Endothelial cell of umbilical vein (primary cell): Measurements from ENCODE around the gene ZNF814. TPM values are rescaled to one million over a fixed set of nuclear protein-coding genes. Genes with fewer than 3 reads are reported as not detected.

Experiments
- BruUV-seq: library from RNA; stranded (reverse); fragments of 400-500 nt; replicated peaks from 2 replicates; lab custom pipeline; 2021; lab: Mats Ljungman, UMichigan
- CTCF ChIA-PET: fragments of 300-600, 350-600 bp; sonication (Branson Sonifier 250); formaldehyde crosslinking; loops from one replicate; lab custom pipeline; 2021; ENCODE audit warnings: antibody characterized with exemption, inconsistent platforms; lab: Charles Lee
- POLR2A ChIA-PET: fragments of 300-600, 350-600 bp; sonication (Branson Sonifier 250); formaldehyde crosslinking; loops from one replicate; lab custom pipeline; 2021; ENCODE audit warnings: antibody characterized with exemption, inconsistent platforms; lab: Charles Lee
- DNase-seq: peaks from one replicate; pipeline ENCODE4 v3.0.0-alpha.2; 2011; ENCODE audit warnings: low read depth, low spot score
- FAIRE-seq: peaks from 2 replicates; lab custom pipeline; 2011; peaks lifted over from hg19 to GRCh38; lab: Jason Lieb, UNC
- H2AFZ ChIP-seq: 2 replicates; pipeline ENCODE4 v1.6.0; 2012; ENCODE audit warnings: low read depth, low read length, control low read depth, inconsistent platforms
- H3K27ac ChIP-seq: 2 replicates; pipeline ENCODE4 v1.5.1; 2011; ENCODE audit warnings: low read depth, mild to moderate bottlenecking, control low read depth, low read length, moderate library complexity; ENCODE audit not compliant: insufficient read depth
- H3K27me3 ChIP-seq, 2 experiments: 2 replicates each; pipeline versions ENCODE4 v1.6.0 to v1.6.1; 2011; ENCODE audit warnings: low read length in 2 of 2, mixed read lengths in 1 of 2; ENCODE audit not compliant: control insufficient read depth in 2 of 2, insufficient read depth in 2 of 2
- H3K36me3 ChIP-seq, 2 experiments: 2 replicates in 1 of 2; 3 replicates in 1 of 2; pipeline ENCODE4 v1.5.1; 2011; ENCODE audit warnings: low read length in 2 of 2, mild to moderate bottlenecking in 1 of 2, moderate library complexity in 1 of 2; ENCODE audit not compliant: control insufficient read depth in 2 of 2, insufficient read depth in 2 of 2; ENCODE audit errors: extremely low read depth in 1 of 2
- H3K4me1 ChIP-seq: 3 replicates; pipeline ENCODE4 v1.5.1; 2011; ENCODE audit warnings: mild to moderate bottlenecking, low read length; ENCODE audit not compliant: control insufficient read depth, insufficient read depth; ENCODE audit errors: extremely low read depth
- H3K4me2 ChIP-seq: 2 replicates; pipeline ENCODE4 v1.6.1; 2011; ENCODE audit warnings: low read length, control low read depth, mixed read lengths; ENCODE audit not compliant: insufficient read depth
- H3K4me3 ChIP-seq, 3 experiments: fragments of 200-600 bp in 1 of 3; sonication (generic), shearing (Covaris generic) in 1 of 3; replicated peaks in 1 of 3; 2 replicates each; pipeline ENCODE4 v1.5.1; 2011 to 2016; ENCODE audit warnings: control low read depth in 3 of 3, low read length in 3 of 3, mild to moderate bottlenecking in 2 of 3, inconsistent platforms in 1 of 3, low read depth in 1 of 3, moderate library complexity in 1 of 3; ENCODE audit not compliant: insufficient read depth in 1 of 3
- H3K79me2 ChIP-seq: 2 replicates; pipeline ENCODE4 v1.6.0; 2012; ENCODE audit warnings: low read length, inconsistent platforms; ENCODE audit not compliant: control insufficient read depth, insufficient read depth
- H3K9ac ChIP-seq: replicated peaks from 2 replicates; pipeline ENCODE3; 2011; ENCODE audit warnings: low read length, control low read depth; ENCODE audit not compliant: insufficient read depth; ENCODE audit errors: extremely low read depth
- H3K9me1 ChIP-seq: replicated peaks from 3 replicates; pipeline ENCODE4 v1.6.0; 2011; ENCODE audit warnings: mild to moderate bottlenecking, low read length; ENCODE audit not compliant: control insufficient read depth, insufficient read depth; ENCODE audit errors: extremely low read depth
- H3K9me3 ChIP-seq: replicated peaks from 2 replicates; pipeline ENCODE4 v1.5.1; 2012; ENCODE audit warnings: low read length, inconsistent platforms; ENCODE audit not compliant: control insufficient read depth, insufficient read depth
- H4K20me1 ChIP-seq: replicated peaks from 2 replicates; pipeline ENCODE3; 2011; ENCODE audit warnings: mild to moderate bottlenecking, low read length; ENCODE audit not compliant: control insufficient read depth, insufficient read depth; ENCODE audit errors: extremely low read depth
- EZH2 ChIP-seq: IDR thresholded peaks from 2 replicates; pipeline ENCODE4 v1.6.1; 2012; ENCODE audit warnings: borderline replicate concordance, low read depth, mild to moderate bottlenecking, moderate library complexity, low read length, inconsistent platforms; ENCODE audit not compliant: severe bottlenecking
- FOS ChIP-seq: IDR thresholded peaks from 2 replicates; pipeline ENCODE4 v1.6.1; 2011; ENCODE audit warnings: mild to moderate bottlenecking, low read length, moderate library complexity, borderline replicate concordance; ENCODE audit not compliant: insufficient read depth
- GATA2 ChIP-seq: IDR thresholded peaks from 2 replicates; pipeline ENCODE4 v1.7.0; 2011; ENCODE audit warnings: low read depth, mild to moderate bottlenecking, moderate library complexity, mixed read lengths, low read length; ENCODE audit not compliant: insufficient read length, insufficient read depth
- JUN ChIP-seq: IDR thresholded peaks from 2 replicates; pipeline ENCODE4 v1.6.1; 2011; ENCODE audit warnings: borderline replicate concordance, low read depth; ENCODE audit not compliant: insufficient read length, insufficient read depth
- MYC ChIP-seq: IDR thresholded peaks from one replicate; pipeline ENCODE4 v1.6.1; 2011; ENCODE audit warnings: mild to moderate bottlenecking, low read depth, low read length
- POLR2A ChIP-seq: IDR thresholded peaks from 2 replicates; pipeline ENCODE4 v1.6.1; 2012; ENCODE audit warnings: low read depth, mild to moderate bottlenecking, control low read depth, low read length
- POLR2AphosphoS5 ChIP-seq: IDR thresholded peaks from 2 replicates; pipeline ENCODE4 v1.6.1; 2012; ENCODE audit warnings: low read depth, mild to moderate bottlenecking, control low read depth, low read length, moderate library complexity; ENCODE audit not compliant: insufficient read depth
- dilution Hi-C: fragments of 300-500 bp; cut with MboI; formaldehyde crosslinking; loops from one replicate; pipeline ENCODE4 v1.15.0; 2019; ENCODE audit warnings: low sequenced_read_pairs; ENCODE audit not compliant: extremely low pct_ligation_motif_present
- intact Hi-C: fragments of 100-400 bp; cut with micrococcal nuclease; formaldehyde crosslinking; loops from one replicate; pipeline ENCODE4 v1.10.0; 2022
- polyA plus RNA-seq, 4 experiments: library from polyadenylated mRNA; depleted of rRNA in 3 of 4; stranded (reverse) in 3 of 4; unstranded in 1 of 4; fragments of >200 nt; gene quantifications; 2 replicates each; pipeline versions ENCODE4 v1.2.1 to v1.2.3, GENCODE V29; 2011 to 2012; ENCODE audit warnings: missing spikeins in 1 of 4
- total RNA-seq: library from RNA; stranded (reverse); gene quantifications from 2 replicates; pipeline ENCODE4 v1.2.3, GENCODE V29; 2021
- TF ChIP-seq, protein P1 (sequence below), 2 donors: IDR thresholded peaks; 1 replicate in 1 of 2; 2 replicates in 1 of 2; pipeline ENCODE4 v1.5.1; 2011; ENCODE audit warnings: low read length in 2 of 2, mild to moderate bottlenecking in 2 of 2, moderate library complexity in 2 of 2, control low read depth in 1 of 2, inconsistent platforms in 1 of 2, low read depth in 1 of 2; ENCODE audit not compliant: insufficient read depth in 1 of 2; ENCODE audit errors: extremely low read depth in 1 of 2
- TF ChIP-seq, protein P2 (sequence below): IDR thresholded peaks from 2 replicates; pipeline ENCODE4 v1.6.1; 2011; ENCODE audit not compliant: insufficient read depth, insufficient read length

ZNF814 gene
- total and polyA plus RNA-seq, 2 donors (not counting 3 experiments of a cell fraction or from before 2014, with no cell fraction given), result 5.7 to 7.9 TPM

DNA sequence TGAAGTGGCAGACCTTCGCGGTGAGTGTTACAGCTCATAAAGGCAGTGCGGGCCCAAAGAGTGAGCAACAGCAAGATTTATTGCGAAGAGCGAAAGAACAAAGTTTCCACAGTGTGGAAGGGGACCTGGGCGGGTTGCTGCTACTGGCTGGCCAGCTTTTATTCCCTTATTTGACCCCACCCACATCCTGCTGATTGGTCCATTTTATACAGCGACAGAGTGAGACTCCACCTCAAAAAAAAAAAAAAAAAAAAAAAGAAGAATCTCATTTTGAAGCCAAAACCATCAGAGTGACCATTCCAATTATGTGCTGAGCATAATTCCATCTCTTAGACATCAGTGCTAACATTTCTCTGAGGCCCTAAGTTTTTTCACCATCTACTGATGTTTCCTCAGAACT lies 72.2 kb downstream of the ZNF814 start:
- H3K9me1 ChIP-seq, result no peaks in the 10 kb centered on the region
- no peak overlapping the region for H3K4me2 ChIP-seq
- no peak overlapping the region for H2AFZ ChIP-seq
- no peaks in the 10 kb centered on the region for H3K36me3 ChIP-seq
- ChIA-PET POLR2A (interaction anchor here (0.7 kb wide), 1 partner anchor 16 kb away, joined by 7 read pairs; no protein-coding TSS in a partner anchor), CTCF (no interaction called here)
- BruUV-seq, result no TSS peak
- no peaks in the 10 kb centered on the region for H3K27me3 ChIP-seq
- peaks cover 5% of the 10 kb centered on the region for H3K4me1 ChIP-seq
- DNase-seq (no peak), FAIRE-seq (no peak)
- peaks cover 25% of the 10 kb centered on the region for H3K79me2 ChIP-seq
- no peak overlapping the region for H3K9ac ChIP-seq
- intact Hi-C loops (no loop called here), dilution Hi-C loops (no loop called here)
- H3K27ac ChIP-seq, result no peak overlapping the region
- TF ChIP-seq GATA2 (no peak), POLR2A (no peak)
- H4K20me1 ChIP-seq, result no peaks in the 10 kb centered on the region
- no peak overlapping the region for H3K4me3 ChIP-seq
- no peaks in the 10 kb centered on the region for H3K9me3 ChIP-seq

DNA sequence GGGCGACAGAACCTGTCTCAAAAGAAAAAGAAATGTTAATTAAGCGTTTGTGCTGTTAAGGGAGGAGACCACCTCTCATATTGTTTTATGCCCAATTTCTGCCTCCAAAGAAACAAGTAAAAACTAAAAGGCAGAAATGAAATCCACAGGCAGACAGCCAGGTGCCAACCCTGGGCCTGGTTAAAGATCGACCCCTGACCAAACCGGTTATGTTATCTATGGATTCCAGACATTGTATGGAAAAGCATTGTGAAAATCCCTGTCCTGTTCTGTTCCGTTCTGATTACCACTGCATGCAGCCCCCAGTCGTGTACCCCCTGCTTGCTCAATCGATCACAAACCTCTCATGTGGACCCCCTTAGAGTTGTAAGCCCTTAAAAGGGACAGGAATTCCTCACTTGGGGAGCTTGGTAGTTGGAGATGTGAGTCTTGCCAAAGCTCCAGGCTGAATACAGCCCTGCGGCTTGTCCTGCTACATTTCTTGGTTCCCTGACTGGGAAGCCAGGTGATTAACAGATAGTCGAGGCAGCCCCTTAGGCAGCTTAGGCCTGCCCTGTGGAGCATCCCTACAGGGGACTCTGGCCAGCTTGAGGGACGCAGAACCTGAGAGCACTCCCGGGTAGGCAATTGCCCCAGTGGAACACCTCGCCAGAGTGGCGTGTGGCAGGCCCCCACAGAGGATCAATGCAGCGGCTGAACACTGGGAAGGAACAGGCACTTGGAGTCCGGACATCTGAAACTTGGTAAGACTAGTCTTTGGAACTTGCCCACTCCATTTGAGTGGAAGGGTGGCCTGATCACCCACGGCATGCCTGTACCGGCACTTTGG lies 73.4 kb downstream of the ZNF814 start:
- DNase-seq, result no peak
- intact Hi-C loops, result no loop called here
- no peak overlapping the region for H3K4me2 ChIP-seq

More for the DNA sequence above, 73.4 kb downstream of the ZNF814 start:
- H3K36me3 ChIP-seq, result no peaks in the 10 kb centered on the region
- peak overlapping the region in 1 of 3 experiments; percentile 85 for H3K4me3 ChIP-seq
- no peaks in the 10 kb centered on the region for H4K20me1 ChIP-seq
- ChIA-PET POLR2A (interaction anchor here (1.0 kb wide), 1 partner anchor 11 kb away, joined by 5 read pairs; no protein-coding TSS in a partner anchor), CTCF (interaction anchor here (1.0 to 1.2 kb wide), 3 partner anchors 12 to 101 kb away, joined by 3 to 8 read pairs (median 5); partner anchors contain the start of genes ZNF417 and ZNF586)
- H2AFZ ChIP-seq, result peak overlapping the region; percentile 25
- H3K27me3 ChIP-seq, result no peaks in the 10 kb centered on the region
- no peaks in the 10 kb centered on the region for H3K9me3 ChIP-seq
- no peak overlapping the region for H3K27ac ChIP-seq
- dilution Hi-C loops, result no loop called here
- H3K4me1 ChIP-seq, result peaks cover 2% of the 10 kb centered on the region
- H3K9me1 ChIP-seq, result no peaks in the 10 kb centered on the region
- H3K9ac ChIP-seq, result no peak overlapping the region
- BruUV-seq, result no TSS peak
- H3K79me2 ChIP-seq, result peaks cover 14% of the 10 kb centered on the region
- no peak for FAIRE-seq
- TF ChIP-seq MYC, result no peak
- TF ChIP-seq, protein P1, sequence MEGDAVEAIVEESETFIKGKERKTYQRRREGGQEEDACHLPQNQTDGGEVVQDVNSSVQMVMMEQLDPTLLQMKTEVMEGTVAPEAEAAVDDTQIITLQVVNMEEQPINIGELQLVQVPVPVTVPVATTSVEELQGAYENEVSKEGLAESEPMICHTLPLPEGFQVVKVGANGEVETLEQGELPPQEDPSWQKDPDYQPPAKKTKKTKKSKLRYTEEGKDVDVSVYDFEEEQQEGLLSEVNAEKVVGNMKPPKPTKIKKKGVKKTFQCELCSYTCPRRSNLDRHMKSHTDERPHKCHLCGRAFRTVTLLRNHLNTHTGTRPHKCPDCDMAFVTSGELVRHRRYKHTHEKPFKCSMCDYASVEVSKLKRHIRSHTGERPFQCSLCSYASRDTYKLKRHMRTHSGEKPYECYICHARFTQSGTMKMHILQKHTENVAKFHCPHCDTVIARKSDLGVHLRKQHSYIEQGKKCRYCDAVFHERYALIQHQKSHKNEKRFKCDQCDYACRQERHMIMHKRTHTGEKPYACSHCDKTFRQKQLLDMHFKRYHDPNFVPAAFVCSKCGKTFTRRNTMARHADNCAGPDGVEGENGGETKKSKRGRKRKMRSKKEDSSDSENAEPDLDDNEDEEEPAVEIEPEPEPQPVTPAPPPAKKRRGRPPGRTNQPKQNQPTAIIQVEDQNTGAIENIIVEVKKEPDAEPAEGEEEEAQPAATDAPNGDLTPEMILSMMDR (IDR thresholded peaks at IDR 0.05; ENCODE audit: extremely low read depth in 1 of 2, insufficient read depth in 1 of 2, low read depth in 1 of 2, low read length in 2 of 2), result no peak
- no peak for TF ChIP-seq POLR2A
- TF ChIP-seq, protein P2, sequence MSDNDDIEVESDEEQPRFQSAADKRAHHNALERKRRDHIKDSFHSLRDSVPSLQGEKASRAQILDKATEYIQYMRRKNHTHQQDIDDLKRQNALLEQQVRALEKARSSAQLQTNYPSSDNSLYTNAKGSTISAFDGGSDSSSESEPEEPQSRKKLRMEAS, result no peak
- TF ChIP-seq FOS, result no peak
- TF ChIP-seq GATA2, result no peak
- TF ChIP-seq POLR2AphosphoS5, result no peak
- TF ChIP-seq EZH2, result no peak
- TF ChIP-seq JUN, result no peak
